ENCODE measurements around the gene ZNF574. TPM values are rescaled to one million over a fixed set of nuclear protein-coding genes. Genes with fewer than 3 reads are reported as not detected.
"Not testable (repeated sequence)": the region's sequence is repeated elsewhere in the genome, so short reads cannot be mapped to it uniquely, and the experiment has no call there.

ZNF574 gene, protein sequence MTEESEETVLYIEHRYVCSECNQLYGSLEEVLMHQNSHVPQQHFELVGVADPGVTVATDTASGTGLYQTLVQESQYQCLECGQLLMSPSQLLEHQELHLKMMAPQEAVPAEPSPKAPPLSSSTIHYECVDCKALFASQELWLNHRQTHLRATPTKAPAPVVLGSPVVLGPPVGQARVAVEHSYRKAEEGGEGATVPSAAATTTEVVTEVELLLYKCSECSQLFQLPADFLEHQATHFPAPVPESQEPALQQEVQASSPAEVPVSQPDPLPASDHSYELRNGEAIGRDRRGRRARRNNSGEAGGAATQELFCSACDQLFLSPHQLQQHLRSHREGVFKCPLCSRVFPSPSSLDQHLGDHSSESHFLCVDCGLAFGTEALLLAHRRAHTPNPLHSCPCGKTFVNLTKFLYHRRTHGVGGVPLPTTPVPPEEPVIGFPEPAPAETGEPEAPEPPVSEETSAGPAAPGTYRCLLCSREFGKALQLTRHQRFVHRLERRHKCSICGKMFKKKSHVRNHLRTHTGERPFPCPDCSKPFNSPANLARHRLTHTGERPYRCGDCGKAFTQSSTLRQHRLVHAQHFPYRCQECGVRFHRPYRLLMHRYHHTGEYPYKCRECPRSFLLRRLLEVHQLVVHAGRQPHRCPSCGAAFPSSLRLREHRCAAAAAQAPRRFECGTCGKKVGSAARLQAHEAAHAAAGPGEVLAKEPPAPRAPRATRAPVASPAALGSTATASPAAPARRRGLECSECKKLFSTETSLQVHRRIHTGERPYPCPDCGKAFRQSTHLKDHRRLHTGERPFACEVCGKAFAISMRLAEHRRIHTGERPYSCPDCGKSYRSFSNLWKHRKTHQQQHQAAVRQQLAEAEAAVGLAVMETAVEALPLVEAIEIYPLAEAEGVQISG
- total RNA-seq, result 9.7 TPM

DNA sequence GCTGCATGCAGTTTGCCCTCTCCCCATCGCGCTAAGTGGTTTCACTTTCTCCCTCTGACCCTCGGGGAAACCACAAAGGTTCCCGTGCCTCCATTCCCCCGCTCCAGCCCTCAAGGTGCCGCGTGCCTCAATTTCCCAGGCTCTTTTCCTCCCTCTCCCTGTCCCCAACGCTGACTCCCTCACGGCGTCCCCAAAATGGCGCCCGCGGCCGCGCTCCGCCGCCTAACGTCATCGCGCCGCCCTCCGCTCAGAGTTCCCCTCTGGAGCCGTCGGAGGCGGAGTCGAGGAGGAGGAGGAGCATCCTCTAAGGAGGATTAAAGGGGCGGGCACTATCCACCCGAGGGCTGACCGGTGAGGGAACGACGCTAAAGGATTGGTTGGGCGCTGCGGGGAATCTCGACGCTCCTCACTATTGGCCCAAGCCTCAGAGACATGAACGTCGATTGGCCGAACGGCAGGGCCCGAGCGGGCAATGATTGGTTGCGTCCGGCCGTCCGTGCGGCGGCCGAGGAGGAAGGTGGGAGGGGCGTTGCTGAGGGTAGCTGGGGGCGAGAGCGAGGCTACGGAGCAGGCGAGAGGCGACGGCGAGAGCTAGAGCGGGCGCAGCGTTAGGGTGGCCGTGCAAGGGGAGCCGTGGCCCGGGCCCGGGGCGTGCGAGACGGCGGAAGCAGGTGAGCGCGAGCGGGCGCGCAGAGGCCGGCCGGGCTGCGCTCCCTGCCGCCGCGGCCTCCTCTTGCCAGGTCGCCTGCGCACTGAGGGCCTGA, at the start of gene ZNF574:
ZNF574 (plus strand) TSS at position 551 of the 764 bp plus-strand sequence. CDS start 2,441 bp downstream, outside the sequence.
- ATAC-seq, result peak; percentile 97

DNA sequence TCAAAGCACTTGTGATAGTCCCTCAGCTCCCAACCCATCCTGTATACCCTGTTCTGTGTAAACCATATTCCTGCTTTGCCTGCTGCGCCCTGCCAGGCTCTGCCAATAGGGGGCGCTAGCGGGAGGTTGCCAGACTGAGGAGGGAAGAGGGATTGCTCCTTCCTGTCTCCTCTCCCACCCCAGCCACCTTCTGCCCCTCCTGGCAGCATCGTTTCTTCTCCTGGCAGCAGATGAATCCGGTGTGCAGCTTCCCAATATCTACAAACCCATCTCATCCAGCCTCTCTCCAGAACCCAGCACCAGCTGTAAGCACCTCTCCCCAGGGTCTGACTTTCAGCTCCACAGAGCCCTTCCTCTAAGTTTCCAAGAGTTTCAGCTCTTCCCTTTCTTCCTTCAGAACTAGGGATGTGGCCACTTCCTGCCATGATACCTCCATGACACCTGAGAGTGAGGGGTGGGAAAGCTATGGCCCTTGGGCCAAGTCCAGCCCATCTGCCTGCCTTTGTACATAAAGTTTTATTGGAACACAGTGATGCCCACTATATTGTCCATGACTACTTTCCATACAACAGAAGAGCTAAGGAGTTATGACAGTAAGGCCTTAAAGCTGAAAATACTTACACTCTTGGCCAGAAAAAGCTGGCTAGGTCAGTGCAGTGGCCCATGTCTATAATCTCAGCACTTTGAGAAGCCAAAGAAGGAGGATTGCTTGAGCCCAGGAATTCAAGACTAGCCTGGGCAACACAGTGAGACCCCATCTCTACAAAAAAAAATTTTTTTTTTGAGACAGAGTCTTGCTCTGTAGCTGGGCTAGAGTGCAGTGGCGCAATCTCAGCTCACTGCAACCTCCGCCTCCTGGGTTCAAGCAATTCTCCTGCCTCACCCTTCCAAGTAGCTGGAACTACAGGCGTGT, 47.4 kb upstream of the ZNF574 start:
- ATAC-seq, result no peak

DNA sequence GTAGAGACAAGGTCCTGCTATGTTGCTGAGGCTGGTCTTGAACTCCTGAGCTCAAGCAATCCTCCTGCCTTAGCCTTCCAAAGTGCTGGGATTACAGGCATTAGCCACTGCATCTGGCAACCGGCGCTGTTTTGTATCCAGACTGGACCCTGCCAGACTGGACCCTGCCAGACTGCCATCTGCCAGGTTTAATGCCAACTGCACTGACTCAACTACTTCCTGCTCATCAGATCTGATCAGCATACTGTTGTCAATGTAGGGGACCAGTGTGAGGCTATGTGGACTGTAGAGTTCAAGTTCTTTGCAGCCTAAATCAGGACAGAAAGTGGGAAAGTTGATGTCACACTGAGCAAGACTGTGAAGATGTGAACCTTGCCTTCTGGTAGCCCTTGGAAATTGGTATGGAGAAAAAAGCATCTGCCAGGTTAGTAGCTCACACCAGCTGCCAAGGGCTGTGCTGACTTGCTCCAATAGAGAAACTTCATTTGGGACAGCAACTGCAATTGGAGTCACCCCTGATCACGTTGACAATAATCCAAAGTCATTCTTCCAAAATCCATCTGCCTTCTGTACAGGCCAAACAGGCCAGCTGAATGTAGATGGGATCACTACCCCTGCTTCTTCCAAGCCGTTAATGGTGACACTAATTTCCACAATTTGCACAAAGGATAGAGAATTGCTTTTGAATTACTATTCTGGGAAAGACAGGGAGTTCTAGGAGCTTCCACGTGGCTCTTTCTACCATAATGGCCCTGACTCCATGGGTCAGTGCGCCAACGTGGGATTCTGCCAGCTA, 45.1 kb upstream of the ZNF574 start:
- no peak for ATAC-seq

DNA sequence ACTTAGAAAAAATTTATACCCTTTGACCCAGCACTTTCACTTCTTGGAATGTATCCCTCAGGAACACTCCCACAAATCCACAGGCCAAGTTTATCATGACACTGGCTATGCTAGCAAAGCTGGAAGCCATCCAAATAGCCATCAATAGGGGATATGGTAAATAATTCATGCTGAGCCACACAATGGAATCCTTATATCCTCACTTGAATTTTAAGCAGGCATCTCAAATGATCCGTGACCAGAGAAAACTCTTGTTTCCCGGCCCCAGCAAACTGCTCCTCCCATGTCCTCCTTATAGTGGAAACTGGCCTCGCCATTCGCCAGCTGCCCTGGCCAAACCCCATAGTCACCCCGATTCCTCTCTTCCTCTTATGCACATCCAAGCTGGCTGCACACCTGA, 43.5 kb upstream of the ZNF574 start:
- ATAC-seq, result peak; percentile 44

DNA sequence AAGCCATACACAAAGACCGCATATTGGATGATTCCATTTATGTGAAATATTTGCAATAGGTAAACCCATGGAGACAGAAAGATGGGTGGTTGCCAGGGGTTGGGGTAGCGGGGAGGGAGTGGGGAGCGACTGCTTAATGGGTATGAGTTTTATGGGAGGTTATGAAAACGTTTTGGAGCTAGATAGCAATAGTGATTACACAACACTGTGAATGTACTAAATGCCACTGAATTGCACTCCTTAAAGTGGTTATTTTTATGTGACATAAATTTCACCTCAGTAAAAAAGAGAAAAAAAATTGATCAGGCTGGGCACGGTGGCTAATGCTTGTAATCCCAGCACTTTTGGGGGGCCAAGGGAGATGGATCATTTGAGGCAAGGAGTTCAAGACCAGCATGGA, 42.6 kb upstream of the ZNF574 start:
- ATAC-seq, result no peak

DNA sequence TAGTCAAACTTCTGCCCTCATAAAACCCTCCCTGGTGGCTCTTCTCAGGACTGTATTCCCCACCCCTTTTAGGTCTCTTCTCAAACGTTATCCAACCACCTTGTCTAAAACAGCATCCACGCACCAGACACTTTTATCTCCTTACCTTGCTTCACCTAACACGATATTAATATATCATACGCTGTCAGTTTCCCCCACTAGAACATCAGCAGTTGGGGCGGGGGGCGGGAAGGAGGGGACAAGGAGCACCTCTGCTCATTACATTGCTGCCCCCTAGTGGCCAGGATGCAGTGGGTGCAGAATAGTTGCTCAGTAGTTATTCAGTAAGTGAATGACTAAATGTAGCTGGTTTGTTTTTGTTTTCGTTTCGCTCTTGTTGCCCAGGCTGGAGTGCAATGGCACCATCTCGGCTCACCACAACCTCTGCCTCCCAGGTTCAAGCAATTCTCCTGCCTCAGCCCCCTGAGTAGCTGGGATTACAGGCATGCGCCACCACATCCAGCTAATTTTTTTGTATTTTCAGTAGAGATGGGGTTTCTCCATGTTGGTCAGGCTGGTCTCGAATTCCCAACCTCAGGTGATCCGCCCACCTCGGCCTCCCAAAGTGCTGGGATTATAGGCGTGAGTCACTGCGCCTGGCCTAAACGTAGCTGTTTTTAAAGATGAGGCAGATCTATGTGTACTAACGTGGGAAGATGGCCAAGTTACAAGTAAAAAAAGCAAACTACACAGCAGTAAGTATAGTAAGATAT, 41.1 kb upstream of the ZNF574 start:
- ATAC-seq, result peak; percentile 56

DNA sequence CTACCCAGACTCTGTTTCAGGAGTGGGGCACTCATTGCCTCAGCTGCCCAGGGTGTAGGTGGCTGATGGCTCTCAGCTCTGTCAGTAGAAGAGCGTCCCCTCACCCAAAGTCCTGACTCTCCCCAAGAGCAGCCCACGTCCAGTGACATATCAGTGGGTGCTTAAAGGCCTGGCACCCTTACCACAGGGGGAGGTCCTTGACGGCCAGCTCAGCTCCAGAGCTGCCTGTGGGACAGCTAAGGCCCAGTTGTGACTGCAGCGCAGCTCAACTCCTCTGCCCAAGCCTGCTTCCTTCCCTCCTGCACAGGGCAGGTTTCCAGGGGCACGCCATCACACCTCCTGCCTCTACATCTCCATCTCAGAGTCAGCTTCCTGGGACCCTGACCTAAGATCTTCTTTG, 38.3 kb upstream of the ZNF574 start:
- ATAC-seq, result peak; percentile 7

DNA sequence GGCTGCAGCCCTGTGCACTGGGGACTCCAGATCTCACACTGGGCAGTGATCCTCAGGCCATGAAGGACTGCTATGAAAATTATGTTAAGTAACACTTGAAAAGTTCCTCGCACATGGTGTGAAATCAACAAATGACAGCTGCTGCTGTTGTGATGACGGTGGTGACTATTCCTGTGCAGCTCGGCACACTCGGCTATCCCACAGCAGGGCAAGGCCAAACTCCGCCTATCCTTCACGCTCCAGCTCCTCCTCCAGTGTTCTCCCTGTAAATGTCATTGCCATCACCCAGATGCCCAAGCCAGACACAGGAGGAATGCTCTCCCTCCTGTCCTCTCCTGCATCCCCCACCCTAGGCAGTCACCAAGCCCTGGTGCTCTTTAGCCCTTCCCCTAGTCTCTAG, 37.3 kb upstream of the ZNF574 start:
- ATAC-seq, result peak; percentile 45

DNA sequence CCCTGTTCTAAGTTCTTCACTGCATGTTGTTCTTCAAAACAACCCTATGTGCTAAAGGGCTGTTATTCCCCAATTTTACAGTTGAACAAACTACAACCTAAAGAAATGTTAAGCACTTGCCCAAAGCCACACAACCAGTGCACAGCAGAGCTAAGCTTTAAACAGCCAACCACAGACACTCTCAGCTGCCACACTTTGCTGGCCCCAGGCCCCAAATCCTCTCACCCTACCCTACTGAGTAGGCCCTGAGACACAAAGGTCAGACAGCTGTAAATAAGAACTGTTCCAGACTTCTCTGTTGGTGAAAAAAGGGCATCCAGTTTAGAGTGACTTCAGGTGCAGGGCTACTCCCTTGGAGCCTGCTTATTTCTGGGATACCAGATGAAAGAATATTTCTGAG, 35.9 kb upstream of the ZNF574 start:
- no peak for ATAC-seq

DNA sequence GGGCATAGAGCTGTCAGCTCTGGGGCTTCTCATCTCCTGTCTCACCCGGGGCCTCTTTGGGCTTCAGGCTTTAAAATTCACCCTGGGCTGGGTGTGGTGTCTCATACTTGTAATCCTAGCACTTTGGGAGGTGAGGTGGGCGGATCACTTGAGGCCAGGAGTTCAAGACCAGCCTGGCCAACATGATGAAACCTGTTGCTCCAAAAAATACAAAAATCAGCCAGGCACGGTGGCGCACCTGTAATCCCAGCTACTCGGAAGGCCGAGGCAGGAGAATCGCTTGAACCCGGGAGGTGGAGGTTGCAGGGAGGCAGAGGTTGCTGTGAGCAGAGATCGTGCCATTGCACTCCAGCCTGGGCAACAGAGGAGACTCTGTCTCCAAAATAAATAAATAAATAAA, 35.5 kb upstream of the ZNF574 start:
- not testable (repeated sequence) for ATAC-seq

DNA sequence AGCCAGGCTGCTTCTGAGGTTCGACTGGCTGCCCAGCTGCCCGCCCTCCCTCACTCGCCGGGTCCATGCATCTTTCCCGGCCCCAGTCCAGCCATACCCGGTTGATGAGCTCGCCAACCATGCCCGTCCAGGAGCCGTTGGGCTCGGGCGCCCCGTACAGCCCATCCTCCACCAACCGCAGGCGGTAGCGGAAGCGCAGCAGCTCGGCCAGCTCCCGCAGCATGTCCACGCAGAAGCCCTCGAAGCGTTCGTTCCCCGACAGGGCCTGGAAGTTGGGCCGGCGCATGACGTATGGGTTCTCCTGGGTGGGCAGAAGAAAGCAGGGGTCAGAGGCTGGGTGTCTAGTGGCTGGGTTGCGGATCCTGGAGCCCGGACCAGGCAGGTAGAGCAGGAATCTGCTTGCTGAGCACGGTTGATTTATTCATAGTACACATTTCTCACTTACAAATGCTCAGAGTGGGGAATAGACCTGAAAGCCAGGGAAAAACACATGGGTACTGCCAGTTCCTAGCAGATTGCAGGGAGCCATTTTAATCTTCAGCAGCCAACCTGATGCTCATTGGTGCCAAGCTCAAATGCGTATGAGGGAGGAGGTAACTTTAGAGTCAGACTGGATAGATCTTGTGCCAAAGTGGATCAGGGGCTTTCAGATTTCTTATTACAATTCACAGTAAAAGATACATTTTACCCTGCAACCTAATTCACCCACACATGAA, 33.4 kb upstream of the ZNF574 start:
- no peak for ATAC-seq

DNA sequence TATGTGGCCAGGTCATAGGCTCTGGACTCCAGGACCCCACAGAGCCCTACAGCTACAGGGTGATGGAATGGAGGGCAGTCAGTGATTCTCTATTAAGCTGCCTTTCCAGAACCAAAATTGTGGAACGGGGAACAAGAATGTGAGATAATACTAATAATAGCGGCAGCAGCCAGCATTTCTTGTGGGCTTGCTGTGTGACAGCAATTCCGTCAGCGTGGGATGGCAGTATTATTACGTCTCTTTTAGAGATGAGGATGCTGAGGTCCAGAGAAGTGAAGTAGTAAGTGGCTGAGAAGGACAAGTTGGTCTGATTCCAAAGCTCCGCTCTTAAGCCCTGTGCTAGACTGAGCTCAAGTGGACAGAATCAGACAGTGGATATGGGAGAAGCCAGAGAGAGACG, 30.4 kb upstream of the ZNF574 start:
- no peak for ATAC-seq

DNA sequence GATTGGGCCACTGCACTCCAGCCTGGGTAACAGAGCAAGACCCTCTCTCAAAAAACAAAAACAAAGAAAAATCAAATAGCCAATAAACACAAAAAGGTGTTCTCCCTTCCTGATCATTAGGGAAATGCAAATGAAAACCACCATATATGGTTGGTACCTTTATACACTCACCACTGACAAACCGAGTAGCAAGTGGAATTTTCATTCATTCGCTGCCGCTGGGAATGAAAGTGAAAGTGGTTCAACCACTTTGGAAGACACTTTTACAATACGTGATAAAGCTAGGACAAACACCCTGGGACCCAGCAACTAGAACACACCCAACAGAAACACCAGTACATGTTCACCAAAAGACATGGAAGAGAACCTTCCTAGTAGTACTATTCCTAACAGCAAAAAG, 27.0 kb upstream of the ZNF574 start:
- no peak for ATAC-seq

DNA sequence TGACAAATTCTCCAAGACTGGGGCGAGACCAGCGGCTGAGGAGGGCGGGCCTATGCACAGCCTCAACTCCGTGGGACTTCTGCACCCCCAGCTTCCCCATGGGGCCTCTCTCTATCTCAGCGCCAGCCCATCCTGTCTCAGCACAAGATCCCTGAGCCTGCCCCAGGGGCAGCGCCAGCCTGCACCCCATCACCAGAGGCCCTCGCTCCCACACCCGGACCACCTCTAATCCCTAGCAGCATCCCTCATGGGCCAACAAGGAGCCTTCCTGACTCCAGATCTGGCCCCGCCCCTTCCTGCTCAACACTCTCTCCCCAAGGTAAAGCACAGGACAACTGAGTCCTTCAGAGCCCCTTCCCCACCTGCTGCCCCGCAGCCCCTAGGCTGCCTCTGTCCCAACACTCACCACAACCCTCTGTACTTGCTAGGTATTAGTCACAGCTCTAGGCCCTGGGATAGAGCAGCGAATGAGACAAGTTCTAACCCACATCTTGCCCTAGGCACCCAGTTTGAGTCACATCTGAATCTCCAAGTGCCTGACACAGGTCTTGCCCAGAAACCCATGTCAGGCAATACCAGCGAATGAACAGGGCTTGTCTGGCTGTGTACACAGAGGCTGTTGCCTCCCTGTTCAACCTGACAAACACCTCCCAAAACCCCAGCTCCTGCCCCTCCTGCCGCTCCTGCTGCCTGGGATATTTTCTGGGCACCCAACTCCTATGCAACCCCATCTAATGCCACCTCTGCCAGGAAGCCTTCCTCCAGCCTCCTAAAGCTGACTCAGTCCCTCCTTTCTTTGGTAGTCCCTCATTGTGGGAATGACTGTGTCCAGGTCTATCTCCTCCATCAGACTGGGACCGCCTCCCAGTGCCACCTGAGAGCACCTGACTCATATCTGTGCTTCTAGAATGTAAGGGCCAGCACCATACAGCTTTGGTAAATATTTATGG, 24.5 kb upstream of the ZNF574 start:
- peak; percentile 90 for ATAC-seq

DNA sequence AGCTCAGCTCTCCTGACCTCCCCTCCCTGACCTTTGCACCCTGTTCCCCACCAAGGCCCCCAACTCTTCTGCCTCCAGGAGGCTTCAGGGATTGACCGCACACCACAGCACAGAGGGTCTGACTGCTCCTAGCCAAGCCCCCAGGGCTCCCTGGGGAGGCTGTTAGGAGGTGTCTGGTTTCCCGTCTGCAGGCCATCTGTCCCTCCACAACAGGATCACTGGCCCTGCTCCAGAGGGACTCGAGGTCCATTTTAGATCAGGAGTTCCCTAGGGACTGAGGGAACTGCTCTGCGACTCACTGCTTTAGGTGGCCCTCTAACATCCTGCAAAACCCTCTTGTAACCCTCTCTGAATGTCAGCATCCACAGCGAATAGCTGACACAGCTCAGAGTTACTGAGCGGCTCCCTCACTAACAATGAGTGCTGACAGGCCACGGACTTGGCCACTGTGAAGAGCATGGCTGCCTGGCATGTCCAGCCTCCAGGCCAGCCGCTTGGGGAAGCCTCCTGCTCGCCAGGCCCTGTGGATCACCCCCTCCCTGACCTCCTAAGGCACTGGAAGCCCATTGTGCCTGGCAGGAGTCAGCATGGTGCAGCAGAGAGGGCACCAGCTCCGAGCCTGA, 23.6 kb upstream of the ZNF574 start:
- ATAC-seq, result no peak

DNA sequence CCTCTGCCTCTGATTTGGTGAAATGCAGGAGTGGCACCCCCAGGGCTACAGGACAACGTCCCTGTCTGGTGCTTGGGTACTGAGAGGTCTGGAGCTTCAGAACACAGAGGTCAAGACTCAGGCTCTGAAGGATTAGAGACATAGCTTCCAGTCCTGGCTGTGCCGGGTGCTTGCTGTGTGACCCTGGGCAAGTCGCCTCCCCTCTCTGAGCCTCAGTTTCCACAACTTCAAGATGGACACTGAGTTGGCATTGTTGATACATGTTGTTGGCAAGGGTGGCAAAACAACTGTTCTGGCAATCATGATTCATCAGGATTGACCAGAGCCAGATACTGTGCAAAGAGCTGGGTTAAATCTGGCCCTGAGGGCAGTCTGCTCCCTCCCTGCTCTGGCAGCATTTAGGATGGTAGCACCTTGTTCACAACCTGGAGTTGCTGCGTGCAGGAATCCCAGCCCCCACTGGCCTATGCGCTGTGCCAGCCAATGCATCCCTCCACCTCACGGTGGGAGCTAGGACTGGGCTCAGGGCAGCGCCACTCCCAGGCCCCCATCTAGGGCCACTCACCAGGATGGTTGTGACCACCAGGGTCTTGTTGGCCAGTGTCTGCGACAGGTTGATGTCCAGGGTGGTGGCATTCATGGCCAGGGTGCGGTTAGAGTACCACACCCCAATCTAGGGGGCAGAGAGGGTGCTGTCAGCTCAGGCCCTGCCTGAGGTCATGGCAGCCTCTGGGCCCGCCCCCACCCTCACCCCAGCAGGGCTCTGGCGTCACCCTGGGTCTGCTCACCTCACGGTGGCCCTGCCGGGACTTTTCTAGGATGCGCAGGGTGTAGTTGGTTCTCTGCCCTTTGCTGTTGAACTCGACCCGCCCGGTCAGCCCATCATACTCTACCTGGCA, 22.7 kb upstream of the ZNF574 start:
- ATAC-seq, result peak; percentile 27

DNA sequence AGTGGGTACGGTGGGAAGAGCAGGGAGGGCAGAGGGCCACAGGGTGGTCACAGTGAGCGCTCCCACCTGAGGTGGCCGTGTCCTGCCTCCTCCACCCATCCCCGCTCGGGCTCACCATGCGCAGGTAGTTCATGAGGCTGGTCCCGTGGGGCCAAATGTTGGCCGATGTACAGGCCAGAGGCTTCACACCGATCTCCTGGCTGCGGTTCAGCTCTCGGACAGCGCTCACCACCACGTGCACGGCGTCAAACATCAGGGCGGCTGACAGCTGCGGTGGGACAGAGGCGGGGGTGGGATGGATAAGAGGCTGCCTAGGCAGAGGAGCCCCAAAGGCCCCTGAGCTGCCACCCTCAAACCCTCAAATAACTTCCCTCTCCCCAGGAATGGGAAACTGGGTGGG, 21.8 kb upstream of the ZNF574 start:
- no peak for ATAC-seq

All from esophagus mucosa (tissue), 1 donor.